Fibroblast of skin of back (primary cell): ENCODE measurements around the gene MGST2.
A peak's percentile ranks its signal among the peaks of the same experiment; 100 is the strongest.
"Not testable (repeated sequence)": the region's sequence is repeated elsewhere in the genome, so short reads cannot be mapped to it uniquely, and the experiment has no call there.

Experiments
- DNase-seq: peaks from one replicate; pipeline ENCODE4 v3.0.0-alpha.2; 2013

MGST2 gene

DNA sequence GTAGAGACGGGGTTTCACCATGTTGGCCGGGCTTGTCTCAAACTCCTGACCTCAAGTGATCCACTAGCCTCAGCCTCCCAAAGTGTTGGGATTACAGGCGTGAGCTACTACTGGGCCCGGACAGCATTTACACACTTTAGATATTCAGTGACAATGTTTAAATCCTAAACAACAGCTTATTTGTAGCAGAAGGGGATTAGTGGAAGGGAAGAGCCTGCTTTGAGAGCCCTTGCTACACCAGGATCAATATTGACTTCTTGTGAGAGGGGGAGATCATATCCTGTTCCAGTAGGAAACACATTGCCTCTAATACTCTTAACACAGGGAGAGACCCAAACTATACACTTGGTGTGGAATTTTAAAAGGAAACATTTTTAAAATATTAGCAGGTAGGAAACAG lies 7.1 kb downstream of the MGST2 start:
- DNase-seq: no peak

GRCh38 chr4:139674875-139675550 lies 9.4 kb downstream of the MGST2 start:
- no peak for DNase-seq

DNA sequence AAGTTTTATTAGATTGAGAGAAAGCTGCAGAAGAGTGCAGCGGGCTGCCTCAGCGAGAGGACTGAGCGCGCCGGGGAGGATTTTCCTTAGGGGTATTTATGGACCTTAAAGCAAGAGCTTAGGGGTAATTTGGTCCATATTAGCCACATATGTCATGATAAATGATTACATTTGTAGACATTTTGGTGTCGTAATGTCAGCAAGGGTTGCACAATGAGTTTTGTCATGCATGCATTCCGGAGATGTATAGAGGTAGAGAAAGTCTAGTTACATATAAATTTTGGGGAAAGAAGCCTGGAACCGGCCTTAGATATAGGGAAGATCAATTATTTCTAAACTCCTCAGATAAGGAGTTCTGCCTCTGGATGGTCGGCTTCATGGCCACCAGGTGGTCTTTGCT lies 10.0 kb downstream of the MGST2 start:
- DNase-seq: no peak

DNA sequence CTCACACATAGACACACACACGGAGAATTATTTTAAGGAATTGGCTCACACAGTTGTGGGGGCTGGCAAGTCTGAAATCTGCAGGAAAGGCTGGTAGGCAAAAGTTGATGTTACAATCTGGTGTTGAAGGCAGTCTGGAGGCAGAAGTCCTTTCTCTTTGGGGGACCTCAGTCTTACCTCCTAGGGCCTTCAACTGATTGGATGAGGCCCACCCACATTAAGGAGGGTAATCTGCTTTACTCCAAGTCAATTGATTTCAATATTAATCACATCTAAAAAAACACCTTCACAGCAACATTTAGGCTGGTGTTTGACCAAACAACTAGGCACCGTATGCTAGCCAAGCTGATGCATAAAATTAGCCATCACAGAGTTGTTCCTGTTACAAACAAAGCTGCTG lies 10.7 kb downstream of the MGST2 start:
- DNase-seq: no peak

DNA sequence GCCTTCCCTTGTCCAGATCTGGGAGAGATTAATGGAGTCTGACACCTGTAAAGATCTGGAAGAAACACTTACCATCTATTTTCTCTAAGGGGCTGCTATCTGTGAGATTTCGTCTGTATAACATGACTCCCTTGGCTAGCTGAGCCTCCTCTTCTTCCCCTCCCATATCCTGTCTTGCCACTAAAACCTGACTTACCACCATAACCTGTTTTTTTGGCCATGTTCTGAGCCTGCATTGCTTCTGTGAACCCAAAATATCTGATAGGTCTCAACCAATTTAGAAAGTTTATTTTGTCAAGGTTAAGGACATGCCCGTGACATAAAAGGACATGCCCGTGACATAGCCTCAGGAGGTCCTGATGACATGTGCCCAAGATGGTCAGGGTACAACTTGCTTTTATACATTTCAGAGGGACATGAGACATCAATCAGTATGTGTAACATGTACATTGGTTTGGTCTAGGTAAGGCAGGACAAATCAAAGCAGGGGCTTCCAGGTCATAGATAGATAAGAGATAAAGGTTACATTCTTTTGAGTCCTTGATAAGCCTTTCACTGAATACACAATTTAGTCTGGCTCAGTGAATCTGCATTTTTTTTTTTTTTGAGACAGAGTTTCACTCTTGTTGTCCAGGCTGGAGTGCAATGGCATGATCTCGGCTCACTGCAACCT lies 11.4 kb downstream of the MGST2 start:
- DNase-seq: no peak

- DNase-seq: no peak
Observed at GRCh38 chr4:139682309-139682708, 16.7 kb downstream of the MGST2 start.

DNA sequence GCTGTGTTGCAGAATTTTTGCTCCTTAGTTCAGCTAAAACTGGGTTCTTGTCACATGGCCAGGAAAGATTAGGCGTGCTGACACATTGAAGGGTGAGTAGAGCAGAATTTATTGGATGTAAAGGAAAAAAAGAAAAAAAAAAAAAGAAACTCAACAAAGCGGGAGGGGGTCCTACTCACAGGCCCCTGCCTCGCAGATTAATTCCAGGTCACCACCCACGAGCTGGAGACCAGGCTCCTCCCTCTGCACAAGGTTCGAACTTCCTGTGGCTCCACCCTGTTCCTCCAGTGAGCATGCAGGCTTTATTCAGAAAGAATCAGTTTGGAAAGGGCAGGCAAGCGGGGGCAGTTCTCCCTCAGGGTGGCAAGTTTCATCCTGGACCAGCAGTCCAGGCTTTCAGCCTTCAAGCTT lies 17.1 kb downstream of the MGST2 start:
- no peak for DNase-seq

DNA sequence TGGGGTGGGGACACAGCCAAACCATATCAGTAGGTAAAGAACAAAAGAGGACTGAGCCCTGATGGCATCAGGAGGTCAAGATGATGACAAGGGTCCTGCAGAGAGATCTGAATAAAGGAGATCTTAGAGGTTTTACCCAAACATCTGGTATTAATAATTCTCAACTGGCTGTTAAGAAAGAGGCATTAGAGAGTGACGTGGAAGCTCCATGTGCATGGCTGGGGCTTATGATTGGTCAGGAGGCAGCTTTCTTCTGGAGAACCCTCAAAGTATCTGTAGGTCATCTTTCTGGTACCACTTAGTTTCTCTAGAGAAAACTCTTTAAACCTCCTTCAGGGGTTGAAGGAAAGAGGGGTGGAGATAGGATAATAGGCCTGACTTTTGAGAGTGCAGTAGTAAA lies 18.7 kb downstream of the MGST2 start:
- DNase-seq: peak; percentile 8

DNA sequence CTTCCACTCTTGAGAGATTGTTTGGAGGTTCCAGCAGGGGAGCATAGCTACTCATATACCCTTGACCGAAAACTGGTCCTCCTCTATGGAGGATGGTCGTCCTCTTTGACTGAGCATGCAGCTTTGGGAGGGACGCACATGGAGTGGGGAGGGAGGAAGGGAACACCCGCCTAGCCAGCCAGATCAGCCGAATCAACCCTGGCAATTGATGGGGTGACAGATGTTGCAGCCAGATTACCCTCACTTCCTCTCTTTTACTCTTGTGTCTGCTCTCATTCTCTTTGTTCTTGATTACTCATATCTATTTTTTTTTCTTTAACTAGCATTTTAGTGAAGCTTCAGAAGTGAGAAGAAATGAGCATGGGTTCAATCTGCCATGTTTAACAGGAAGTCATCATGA lies 19.6 kb downstream of the MGST2 start:
- DNase-seq: no peak

GRCh38 chr4:139686130-139686529 lies 20.5 kb downstream of the MGST2 start:
- DNase-seq: no peak

- DNase-seq: no peak
Observed at GRCh38 chr4:139686988-139687387, 21.4 kb downstream of the MGST2 start.

GRCh38 chr4:139689093-139689722 lies 23.6 kb downstream of the MGST2 start:
- DNase-seq: no peak

DNA sequence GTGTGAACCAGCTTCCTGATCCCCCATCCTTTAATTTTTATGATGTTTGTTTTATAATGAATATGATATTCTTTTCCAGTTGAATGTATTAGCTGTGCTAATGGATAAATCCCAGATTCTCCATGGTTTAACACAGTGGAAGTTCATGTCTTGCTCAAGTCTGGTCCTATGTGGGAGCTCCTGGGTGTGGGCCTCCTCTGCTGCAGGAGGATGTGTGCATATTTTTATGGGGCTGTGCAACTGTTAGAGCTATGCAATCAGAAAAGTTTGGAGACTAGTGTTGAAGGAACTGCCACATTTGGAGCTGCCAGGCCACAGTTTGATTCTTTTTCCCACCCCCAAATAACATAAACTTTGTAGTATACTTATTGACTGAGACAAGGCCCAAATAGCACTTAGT lies 24.8 kb downstream of the MGST2 start:
- no peak for DNase-seq

- DNase-seq: no peak
Observed at GRCh38 chr4:139692309-139693012, 26.8 kb downstream of the MGST2 start.

DNA sequence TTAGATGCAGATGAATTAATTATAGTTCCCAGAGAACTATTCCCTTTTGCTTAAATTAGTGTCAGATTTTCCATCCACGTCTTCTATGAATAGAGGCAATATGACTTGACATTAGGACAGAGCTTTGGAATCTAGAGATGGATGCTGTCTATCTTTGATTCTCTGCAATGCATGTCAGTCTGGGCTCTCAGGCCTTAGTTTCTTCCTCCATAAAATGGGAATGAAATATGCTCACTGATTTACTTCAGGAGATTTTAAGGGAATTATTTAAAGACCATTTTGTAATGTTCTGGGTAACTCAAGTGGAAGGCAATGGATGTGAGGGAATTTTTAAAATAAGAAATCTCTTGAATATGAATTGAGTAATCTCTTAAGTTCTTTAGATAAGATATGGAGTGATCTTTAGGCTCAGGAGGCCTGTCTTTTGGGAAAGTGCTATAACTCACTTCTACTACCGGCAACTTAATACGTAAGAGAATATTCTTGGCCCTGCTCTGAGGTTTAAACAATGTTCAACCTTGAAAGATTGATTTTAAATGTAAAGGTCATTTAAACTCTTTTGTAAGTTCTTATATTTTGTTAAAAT lies 29.0 kb downstream of the MGST2 start:
- no peak for DNase-seq

DNA sequence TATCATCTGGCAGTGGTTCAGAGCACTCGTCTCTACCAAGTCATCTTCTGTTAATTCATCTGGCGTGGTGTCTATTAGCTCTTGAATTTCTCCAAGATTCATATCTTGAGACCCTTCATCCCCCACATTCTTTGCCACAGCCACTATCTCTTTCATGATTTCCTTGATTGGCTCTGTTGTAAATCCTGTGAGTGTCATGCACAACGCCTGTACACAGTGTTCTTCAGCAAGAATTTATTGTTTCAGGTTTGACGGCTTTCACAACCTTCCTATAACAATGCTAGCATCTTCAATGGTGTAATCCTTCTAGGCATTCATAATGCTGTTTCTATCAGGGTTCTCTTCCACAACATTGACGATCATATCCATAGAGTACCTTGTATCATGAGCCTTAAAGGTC lies 30.9 kb downstream of the MGST2 start:
- DNase-seq: no peak

DNA sequence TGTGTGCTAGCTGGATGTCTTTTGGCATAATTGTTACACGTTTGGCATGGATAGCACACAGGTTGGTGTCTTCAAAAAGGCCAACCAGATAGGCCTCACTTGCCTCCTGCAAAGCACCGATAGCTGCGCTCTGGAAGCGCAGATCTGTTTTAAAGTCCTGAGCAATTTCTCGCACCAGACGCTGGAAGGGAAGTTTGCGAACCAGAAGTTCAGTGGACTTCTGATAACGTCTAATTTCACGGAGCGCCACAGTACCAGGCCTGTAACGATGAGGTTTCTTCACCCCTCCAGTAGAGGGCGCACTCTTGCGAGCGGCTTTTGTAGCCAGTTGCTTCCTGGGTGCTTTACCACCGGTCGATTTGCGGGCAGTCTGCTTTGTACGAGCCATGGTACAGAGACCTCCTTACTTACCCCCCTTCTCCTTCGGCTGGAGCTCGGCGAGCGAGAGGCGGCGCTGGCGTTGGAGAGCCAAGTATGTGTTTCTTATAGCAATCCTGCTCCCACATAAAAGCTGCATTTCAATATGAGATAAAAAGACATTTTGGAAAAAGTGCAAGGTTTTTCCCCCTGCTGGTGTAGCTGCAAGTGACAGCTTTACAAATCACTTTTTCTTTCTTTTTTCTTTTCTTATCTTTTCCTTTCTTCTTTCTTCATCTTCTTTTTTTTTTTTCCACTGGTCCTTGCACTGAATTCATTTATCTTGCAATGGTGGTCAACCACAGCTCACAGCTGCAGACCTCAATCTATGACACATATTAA lies 32.7 kb downstream of the MGST2 start:
- not testable (repeated sequence) for DNase-seq

DNA sequence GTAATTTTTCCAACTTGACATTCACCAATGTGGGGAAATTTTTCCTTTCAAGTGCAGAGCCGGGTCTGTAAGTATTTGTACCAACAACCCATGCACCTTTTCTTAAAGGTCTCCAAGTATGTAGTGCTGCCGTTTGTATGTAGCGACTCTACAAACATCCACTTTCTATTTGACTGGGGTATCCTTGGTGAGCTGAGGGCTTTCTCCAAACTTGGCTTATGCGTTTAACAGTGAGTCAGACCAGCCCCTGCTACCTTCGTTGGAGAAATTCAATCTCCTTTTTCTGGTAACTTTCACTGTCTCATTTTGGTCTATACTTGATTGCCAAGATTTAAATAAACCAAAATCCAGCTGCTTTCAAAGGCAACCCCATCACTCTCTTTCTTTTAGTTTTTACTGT lies 34.9 kb downstream of the MGST2 start:
- no peak for DNase-seq

- peak; percentile 8 for DNase-seq
Observed at GRCh38 chr4:139704915-139705485, 39.4 kb downstream of the MGST2 start.

DNA sequence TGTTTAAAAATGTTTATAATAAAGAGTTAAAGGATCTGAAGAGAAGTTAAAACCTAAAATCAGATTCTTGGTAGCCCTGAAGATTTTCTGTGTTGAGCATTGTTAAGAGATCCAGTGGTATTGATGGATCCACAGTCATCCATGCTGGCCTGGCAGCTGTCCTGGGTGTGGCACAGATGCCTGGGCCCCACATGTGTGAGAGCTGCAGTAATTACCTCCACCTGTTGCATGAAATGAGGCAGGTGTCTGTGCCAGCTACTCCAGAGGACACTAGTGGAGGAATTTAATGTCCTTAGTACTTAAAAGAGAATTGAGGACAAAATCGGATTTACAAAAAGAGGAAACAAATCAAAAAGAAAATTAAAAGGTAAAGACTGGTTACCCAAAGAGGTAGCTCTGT lies 44.0 kb downstream of the MGST2 start:
- no peak for DNase-seq

- peak; percentile 9 for DNase-seq
Observed at GRCh38 chr4:139710073-139710472, 44.5 kb downstream of the MGST2 start.

DNA sequence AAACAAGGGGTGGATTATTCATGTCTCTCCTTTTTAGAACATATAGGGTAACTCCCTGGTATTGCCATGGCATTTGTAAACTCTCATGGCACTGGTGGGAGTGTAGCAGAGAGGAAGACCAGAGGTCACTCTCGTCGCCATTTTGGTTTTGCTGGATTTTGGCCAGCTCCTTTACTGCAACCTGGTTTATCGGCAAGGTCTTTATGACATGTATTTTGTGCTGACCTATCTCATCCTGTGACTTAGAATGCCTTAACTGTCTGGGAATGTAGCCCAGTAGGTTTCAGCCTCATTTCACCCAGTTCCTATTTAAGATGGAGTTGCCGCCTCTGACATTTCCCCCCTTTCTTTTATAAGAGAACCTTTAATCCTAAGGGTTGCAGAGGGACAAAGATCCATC lies 45.8 kb downstream of the MGST2 start:
- peak; percentile 23 for DNase-seq
